Measurements from ENCODE around the gene CACNA1H.

The CACNA1H gene

DNA sequence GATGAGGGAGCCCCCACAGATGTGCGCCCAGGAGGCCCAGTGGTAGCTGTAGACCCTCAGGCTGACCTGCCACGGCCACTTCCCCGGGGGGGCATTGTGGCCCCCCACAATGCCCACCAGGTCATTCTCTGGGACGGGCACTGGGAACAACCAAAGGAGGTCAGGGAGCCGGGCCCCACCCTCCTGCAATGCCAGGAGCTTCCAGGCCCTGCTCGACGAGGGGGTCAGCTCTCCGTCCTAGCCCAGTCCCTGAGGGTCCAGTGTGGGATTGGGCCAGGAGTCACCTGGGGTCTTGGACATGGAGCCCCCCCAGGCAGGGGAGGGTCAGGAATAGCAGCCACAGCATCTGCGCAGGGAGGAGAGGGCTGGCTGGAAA is 109.9 kb downstream of the CACNA1H start:
- Histone ChIP-seq H3K9ac (no peak overlapping the region), H3K79me2 (no peaks in the 10 kb centered on the region), H3K27ac (no peak overlapping the region), H3K9me3 (ENCODE audit: control insufficient read depth, low read length) (no peaks in the 10 kb centered on the region), H3K36me3 (ENCODE audit: control insufficient read depth, insufficient read depth, low read length) (no peaks in the 10 kb centered on the region), H3K4me1 (peaks cover 4% of the 10 kb centered on the region), H3K27me3 (ENCODE audit: control insufficient read depth, insufficient read depth, low read length) (peaks cover 6% of the 10 kb centered on the region), H3K4me3 (ENCODE audit: low read depth, low read length) (no peak overlapping the region), H3K4me2 (ENCODE audit: low read length) (no peak overlapping the region), H2AFZ (no peak overlapping the region)
- TF ChIP-seq, protein P1, sequence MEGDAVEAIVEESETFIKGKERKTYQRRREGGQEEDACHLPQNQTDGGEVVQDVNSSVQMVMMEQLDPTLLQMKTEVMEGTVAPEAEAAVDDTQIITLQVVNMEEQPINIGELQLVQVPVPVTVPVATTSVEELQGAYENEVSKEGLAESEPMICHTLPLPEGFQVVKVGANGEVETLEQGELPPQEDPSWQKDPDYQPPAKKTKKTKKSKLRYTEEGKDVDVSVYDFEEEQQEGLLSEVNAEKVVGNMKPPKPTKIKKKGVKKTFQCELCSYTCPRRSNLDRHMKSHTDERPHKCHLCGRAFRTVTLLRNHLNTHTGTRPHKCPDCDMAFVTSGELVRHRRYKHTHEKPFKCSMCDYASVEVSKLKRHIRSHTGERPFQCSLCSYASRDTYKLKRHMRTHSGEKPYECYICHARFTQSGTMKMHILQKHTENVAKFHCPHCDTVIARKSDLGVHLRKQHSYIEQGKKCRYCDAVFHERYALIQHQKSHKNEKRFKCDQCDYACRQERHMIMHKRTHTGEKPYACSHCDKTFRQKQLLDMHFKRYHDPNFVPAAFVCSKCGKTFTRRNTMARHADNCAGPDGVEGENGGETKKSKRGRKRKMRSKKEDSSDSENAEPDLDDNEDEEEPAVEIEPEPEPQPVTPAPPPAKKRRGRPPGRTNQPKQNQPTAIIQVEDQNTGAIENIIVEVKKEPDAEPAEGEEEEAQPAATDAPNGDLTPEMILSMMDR (IDR thresholded peaks at IDR 0.05), result no peak

DNA sequence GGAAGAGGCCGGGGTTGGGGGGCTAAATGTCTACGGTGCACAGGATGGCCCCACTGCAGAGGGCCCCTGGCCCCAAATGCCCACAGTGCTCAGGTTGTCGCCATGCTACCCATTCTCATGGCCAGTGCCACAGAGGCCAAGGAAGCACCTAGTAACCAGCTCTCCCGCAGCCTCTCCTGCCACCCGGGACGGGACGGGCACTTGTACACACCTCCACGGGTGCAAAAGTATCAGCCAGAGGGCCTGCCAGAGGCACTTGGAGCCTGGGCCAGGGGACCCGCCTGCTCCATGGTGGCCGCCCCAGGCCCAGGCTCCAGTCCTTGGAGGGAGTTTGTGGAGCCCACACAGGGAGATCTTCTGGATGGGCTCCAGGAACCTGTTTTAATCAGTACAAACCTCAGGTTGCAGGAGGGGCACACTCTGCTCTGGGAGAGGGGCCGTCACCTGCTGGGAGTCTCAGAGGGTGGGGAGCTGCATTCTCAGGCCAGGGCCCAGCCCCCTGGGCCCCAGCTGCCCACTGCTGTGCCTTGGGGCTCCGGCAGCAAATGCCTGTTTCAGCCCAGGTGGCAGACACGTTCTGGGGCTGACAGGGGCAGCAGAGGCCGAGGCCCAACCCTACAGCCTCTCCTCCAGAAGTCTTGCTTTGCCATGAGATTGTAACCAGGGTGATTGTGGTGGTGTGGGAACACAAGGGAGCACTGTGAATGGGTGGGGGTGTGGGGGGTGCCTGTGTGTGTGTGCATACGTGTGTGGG is 110.9 kb downstream of the CACNA1H start:
- Histone ChIP-seq H3K9me3 (ENCODE audit: control insufficient read depth, low read length) (no peaks in the 10 kb centered on the region), H3K9ac (no peak overlapping the region), H2AFZ (no peak overlapping the region), H3K4me2 (ENCODE audit: low read length) (no peak overlapping the region), H3K36me3 (ENCODE audit: control insufficient read depth, insufficient read depth, low read length) (no peaks in the 10 kb centered on the region), H3K4me1 (peaks cover 4% of the 10 kb centered on the region), H3K79me2 (no peaks in the 10 kb centered on the region), H3K4me3 (ENCODE audit: low read depth, low read length) (no peak overlapping the region), H3K27me3 (ENCODE audit: control insufficient read depth, insufficient read depth, low read length) (peaks cover 6% of the 10 kb centered on the region), H3K27ac (no peak overlapping the region)
- TF ChIP-seq, protein P1 (IDR thresholded peaks at IDR 0.05), result no peak

DNA sequence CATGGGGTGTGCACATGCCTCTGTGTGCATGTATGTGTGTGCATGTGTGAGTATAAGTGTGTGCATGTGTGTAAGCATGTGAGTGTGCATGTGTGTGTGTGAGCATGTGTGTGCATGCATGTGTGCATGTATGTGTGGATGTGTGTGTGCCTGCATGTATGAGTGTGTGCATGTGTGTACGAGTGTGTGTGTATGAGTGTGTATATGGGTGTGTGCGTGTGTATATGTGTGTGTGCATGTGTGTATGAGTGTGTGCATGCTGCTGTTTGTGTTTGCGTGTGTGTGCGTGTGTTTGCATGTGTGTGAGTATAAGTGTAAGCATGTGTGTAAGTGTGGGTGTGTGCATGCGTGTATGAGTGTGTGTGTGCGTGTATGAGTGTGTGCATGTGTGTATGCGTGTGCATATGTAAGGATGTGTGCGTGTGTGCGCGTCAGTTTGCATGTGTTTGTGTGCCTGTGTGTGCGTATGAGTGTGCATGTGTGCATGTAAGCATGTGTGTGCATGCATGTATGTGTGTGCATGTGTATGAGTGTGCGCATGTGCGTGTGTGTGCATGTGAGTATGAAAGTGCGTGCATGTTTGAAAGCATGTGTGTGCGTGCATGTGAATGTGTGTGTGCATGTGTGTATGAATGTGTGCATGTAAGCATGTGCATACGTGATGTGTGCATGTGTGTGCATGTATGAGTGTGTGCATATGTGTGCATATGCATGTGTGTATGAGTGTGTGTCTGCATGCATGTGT is 111.6 kb downstream of the CACNA1H start:
- TF ChIP-seq, protein P1 (IDR thresholded peaks at IDR 0.05), result no peak
- Histone ChIP-seq H3K79me2 (no peaks in the 10 kb centered on the region), H3K4me2 (ENCODE audit: low read length) (no peak overlapping the region), H3K27me3 (ENCODE audit: control insufficient read depth, insufficient read depth, low read length) (peaks cover 6% of the 10 kb centered on the region), H3K9ac (no peak overlapping the region), H3K9me3 (ENCODE audit: control insufficient read depth, low read length) (no peaks in the 10 kb centered on the region), H3K36me3 (ENCODE audit: control insufficient read depth, insufficient read depth, low read length) (no peaks in the 10 kb centered on the region), H3K4me1 (peaks cover 4% of the 10 kb centered on the region), H3K4me3 (ENCODE audit: low read depth, low read length) (no peak overlapping the region), H3K27ac (no peak overlapping the region), H2AFZ (no peak overlapping the region)

DNA sequence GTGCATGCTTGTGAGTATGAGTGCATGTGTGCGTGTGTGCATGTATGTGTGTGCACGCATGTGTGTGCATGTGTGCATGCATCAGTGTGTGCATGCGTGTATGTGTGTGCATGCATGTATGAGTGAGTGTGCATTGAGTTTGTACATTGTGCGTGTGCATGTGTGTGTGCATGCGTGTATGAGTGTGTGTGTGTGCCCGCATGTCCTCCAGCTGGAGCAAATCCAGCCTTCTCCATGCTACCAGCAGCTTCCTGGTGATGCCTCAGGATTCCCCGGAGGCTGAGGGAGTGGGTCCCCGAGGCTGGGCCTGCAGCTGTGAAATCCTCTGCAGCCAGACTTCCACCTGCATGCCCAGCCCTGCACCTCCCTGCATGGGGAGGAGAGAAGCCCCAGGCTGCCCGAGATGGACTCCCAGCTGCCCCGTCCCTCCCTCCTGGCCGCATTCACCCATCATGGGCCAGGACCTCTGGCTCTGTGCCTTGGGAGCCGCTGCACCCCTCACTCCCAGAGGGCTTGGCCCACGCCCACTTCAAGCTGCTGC is 112.3 kb downstream of the CACNA1H start:
- Histone ChIP-seq H3K4me2 (ENCODE audit: low read length) (no peak overlapping the region), H3K36me3 (ENCODE audit: control insufficient read depth, insufficient read depth, low read length) (no peaks in the 10 kb centered on the region), H3K79me2 (no peaks in the 10 kb centered on the region), H3K9me3 (ENCODE audit: control insufficient read depth, low read length) (no peaks in the 10 kb centered on the region), H3K4me3 (ENCODE audit: low read depth, low read length) (no peak overlapping the region), H3K4me1 (peaks cover 4% of the 10 kb centered on the region), H3K9ac (no peak overlapping the region), H2AFZ (peak overlapping the region; percentile 21), H3K27me3 (ENCODE audit: control insufficient read depth, insufficient read depth, low read length) (peaks cover 6% of the 10 kb centered on the region), H3K27ac (no peak overlapping the region)
- TF ChIP-seq, protein P1 (IDR thresholded peaks at IDR 0.05), result no peak
